BE2C (cell line): Measurements from ENCODE around the gene GATA6.
A peak's percentile ranks its signal among the peaks of the same experiment; 100 is the strongest.
"Not testable (repeated sequence)": the region's sequence is repeated elsewhere in the genome, so short reads cannot be mapped to it uniquely, and the experiment has no call there.

Source experiments
- DNase-seq: peaks from one replicate; pipeline ENCODE4 v3.0.0-alpha.2; 2020
- H3K27me3 ChIP-seq: fragments of 250-450 bp; sonication (Bioruptor Pico); 2 replicates; pipeline ENCODE4 v1.5.1; 2020; ENCODE audit warnings: mild to moderate bottlenecking
- H3K36me3 ChIP-seq: fragments of 250-450 bp; sonication (Bioruptor Pico); 2 replicates; pipeline ENCODE4 v1.5.1; 2020; ENCODE audit warnings: mild to moderate bottlenecking
- H3K4me1 ChIP-seq: fragments of 250-450 bp; sonication (Bioruptor Pico); 2 replicates; pipeline ENCODE4 v1.5.1; 2020
- H3K4me3 ChIP-seq: 2 replicates; pipeline ENCODE4 v1.5.1; 2011; ENCODE audit warnings: low read depth, low read length
- H3K9me3 ChIP-seq: fragments of 250-450 bp; sonication (Bioruptor Pico); 2 replicates; pipeline ENCODE4 v1.5.1; 2020
- CTCF ChIP-seq: IDR thresholded peaks from 2 replicates; pipeline ENCODE4 v1.5.1; 2012; ENCODE audit warnings: mild to moderate bottlenecking, low read depth, low read length

Gene GATA6

GRCh38 chr18:22214731-22215528 is 45.5 kb downstream of the GATA6 start:
- no peaks in the 10 kb centered on the region for H3K4me1 ChIP-seq
- H3K27me3 ChIP-seq, result no peaks in the 10 kb centered on the region
- TF ChIP-seq CTCF, result no peak
- DNase-seq, result no peak
- no peaks in the 10 kb centered on the region for H3K9me3 ChIP-seq
- H3K36me3 ChIP-seq, result no peaks in the 10 kb centered on the region
- H3K4me3 ChIP-seq, result no peak overlapping the region

GRCh38 chr18:22218835-22219234 is 49.4 kb downstream of the GATA6 start:
- Histone ChIP-seq H3K9me3 (no peaks in the 10 kb centered on the region), H3K4me3 (no peak overlapping the region), H3K36me3 (no peaks in the 10 kb centered on the region), H3K27me3 (no peaks in the 10 kb centered on the region), H3K4me1 (no peaks in the 10 kb centered on the region)
- TF ChIP-seq CTCF, result no peak
- DNase-seq, result no peak

- H3K9me3 ChIP-seq, result no peaks in the 10 kb centered on the region
- no peaks in the 10 kb centered on the region for H3K27me3 ChIP-seq
- H3K4me1 ChIP-seq, result no peaks in the 10 kb centered on the region
- no peaks in the 10 kb centered on the region for H3K36me3 ChIP-seq
- H3K4me3 ChIP-seq, result no peak overlapping the region
- no peak for TF ChIP-seq CTCF
- DNase-seq, result no peak
Observed at GRCh38 chr18:22219568-22220355, 50.4 kb downstream of the GATA6 start.

GRCh38 chr18:22220585-22220984 is 51.2 kb downstream of the GATA6 start:
- H3K9me3 ChIP-seq, H3K27me3 ChIP-seq, H3K36me3 ChIP-seq, H3K4me1 ChIP-seq, DNase-seq, H3K4me3 ChIP-seq: not testable (repeated sequence)

DNA sequence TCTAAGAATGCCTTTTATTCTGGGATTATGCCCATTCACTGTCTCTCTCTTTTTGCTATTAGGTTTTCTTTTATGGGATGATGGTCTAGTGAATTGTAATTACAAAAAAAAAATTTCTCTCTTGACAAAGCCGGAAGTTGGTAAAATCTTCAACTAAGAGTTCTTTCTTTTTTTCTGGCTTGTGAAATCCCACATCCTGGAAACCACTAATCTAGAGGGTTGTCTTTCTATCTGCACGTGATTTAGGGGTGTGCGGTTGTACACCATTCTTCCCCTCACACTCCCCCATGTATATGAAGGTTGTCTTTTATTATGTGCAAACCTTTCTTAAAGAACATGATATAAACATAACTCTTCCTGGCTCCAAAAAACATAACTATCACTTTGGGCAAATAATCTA is 52.0 kb downstream of the GATA6 start:
- DNase-seq, result no peak
- Histone ChIP-seq H3K36me3 (no peaks in the 10 kb centered on the region), H3K4me1 (no peaks in the 10 kb centered on the region), H3K4me3 (no peak overlapping the region), H3K9me3 (no peaks in the 10 kb centered on the region), H3K27me3 (no peaks in the 10 kb centered on the region)
- no peak for TF ChIP-seq CTCF

GRCh38 chr18:22223254-22223964 is 54.0 kb downstream of the GATA6 start:
- H3K27me3 ChIP-seq, result no peaks in the 10 kb centered on the region
- H3K36me3 ChIP-seq, result no peaks in the 10 kb centered on the region
- no peaks in the 10 kb centered on the region for H3K4me1 ChIP-seq
- H3K9me3 ChIP-seq, result no peaks in the 10 kb centered on the region
- no peak overlapping the region for H3K4me3 ChIP-seq
- DNase-seq, result peak; percentile 34
- no peak for TF ChIP-seq CTCF
